MM.1S (cell line): ENCODE data around the gene SLC6A7.

ENCODE experiments used
- CTCF ChIP-seq: fragments of 300-600 bp; sonication (generic); IDR thresholded peaks from 2 replicates; pipeline ENCODE4 v1.5.1; 2016; ENCODE audit warnings: antibody characterized with exemption, low read length, mixed read lengths
- EZH2 ChIP-seq: fragments of 300-600 bp; sonication (generic); optimal IDR thresholded peaks from 2 replicates; pipeline ENCODE3; 2017; ENCODE audit warnings: low read depth, mild to moderate bottlenecking, antibody characterized with exemption, low read length, mixed read lengths

GRCh38 chr5:150162142-150162513 lies 27.7 kb upstream of the SLC6A7 start:
- TF ChIP-seq EZH2 (no peak), CTCF (no peak)
